Measurements from ENCODE around the gene ADAMTS18.

Gene ADAMTS18

DNA sequence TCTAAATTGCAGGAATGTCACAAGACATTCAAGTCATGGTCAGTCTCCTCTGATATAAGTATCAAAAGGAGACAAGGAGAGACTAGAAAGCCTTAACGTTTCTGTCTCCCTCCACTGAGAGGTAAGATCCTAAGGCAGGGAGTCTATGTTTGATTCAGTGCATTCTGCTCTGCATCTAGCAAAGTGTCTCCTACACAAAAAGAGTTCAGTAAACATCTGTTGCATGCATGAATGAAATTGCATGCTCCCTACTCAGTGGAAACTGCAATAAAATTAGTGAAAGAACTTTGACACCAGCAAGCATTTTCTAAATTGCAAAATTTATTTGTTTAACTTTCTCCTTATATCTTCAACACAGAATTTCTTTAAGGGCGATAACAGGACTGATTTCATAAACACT, 111.1 kb downstream of the ADAMTS18 start:
- Histone ChIP-seq H3K36me3 (ENCODE audit: insufficient read depth, low read length) (no peaks in the 10 kb centered on the region), H3K4me3 (ENCODE audit: low read depth in 1 of 2, low read length in 2 of 2) (no peak overlapping the region), H3K4me1 (ENCODE audit: insufficient read depth, low read length) (peaks cover 4% of the 10 kb centered on the region), H3K27me3 (ENCODE audit: control insufficient read depth in 1 of 2, insufficient read depth in 2 of 2, low read length in 2 of 2) (no peaks in the 10 kb centered on the region), H3K27ac (ENCODE audit: low read depth, low read length) (no peak overlapping the region), H3K9ac (ENCODE audit: low read length) (no peak overlapping the region), H3K9me3 (ENCODE audit: low read length) (no peaks in the 10 kb centered on the region)

DNA sequence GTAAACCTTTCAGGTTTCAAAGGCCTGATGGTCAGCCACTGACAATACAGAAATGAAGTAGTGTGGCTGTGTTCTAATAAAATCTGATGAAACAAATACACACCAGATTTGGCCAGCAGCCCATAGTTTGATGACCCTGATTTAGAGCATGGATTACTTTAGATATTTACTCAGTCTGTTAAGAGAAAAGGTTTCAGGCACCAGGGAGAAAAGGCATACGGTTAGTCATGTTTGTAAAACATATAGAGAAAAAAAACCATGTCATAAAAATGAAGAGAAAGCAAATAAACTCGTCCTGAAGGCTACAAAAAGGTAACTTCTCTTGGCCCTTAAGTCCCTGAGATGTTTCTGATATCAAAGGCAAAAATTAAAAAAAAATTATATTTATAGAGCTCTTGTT, 112.1 kb downstream of the ADAMTS18 start:
- Histone ChIP-seq H3K4me3 (ENCODE audit: low read depth in 1 of 2, low read length in 2 of 2) (no peak overlapping the region), H3K36me3 (ENCODE audit: insufficient read depth, low read length) (no peaks in the 10 kb centered on the region), H3K4me1 (ENCODE audit: insufficient read depth, low read length) (no peaks in the 10 kb centered on the region), H3K9ac (ENCODE audit: low read length) (no peak overlapping the region), H3K9me3 (ENCODE audit: low read length) (no peaks in the 10 kb centered on the region), H3K27ac (ENCODE audit: low read depth, low read length) (no peak overlapping the region), H3K27me3 (ENCODE audit: control insufficient read depth in 1 of 2, insufficient read depth in 2 of 2, low read length in 2 of 2) (no peaks in the 10 kb centered on the region)

DNA sequence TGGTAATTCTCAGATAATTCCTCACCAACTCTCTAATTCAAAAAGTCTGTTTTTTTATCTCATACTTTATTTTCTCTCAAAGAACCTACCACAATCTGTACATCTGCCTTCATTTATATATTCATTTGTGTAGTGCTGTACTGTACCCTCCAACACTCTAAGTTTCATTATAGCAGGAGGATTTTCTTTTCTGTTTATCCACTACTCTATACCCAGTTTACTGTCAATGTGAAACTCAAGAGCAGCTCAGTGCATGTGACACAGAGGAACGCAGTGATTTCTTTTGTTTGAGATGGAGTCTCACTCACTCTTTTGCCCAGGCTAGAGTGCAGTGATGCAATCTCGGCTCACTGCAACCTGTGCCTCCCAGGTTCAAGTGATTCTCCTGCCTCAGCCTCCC, 117.8 kb downstream of the ADAMTS18 start:
- no peaks in the 10 kb centered on the region for H3K36me3 ChIP-seq (ENCODE audit: insufficient read depth, low read length)
- H3K9ac ChIP-seq (ENCODE audit: low read length), result no peak overlapping the region
- no peak overlapping the region for H3K27ac ChIP-seq (ENCODE audit: low read depth, low read length)
- no peaks in the 10 kb centered on the region for H3K4me1 ChIP-seq (ENCODE audit: insufficient read depth, low read length)
- H3K4me3 ChIP-seq (ENCODE audit: low read depth in 1 of 2, low read length in 2 of 2), result no peak overlapping the region
- no peaks in the 10 kb centered on the region for H3K27me3 ChIP-seq (ENCODE audit: control insufficient read depth in 1 of 2, insufficient read depth in 2 of 2, low read length in 2 of 2)
- H3K9me3 ChIP-seq (ENCODE audit: low read length), result no peaks in the 10 kb centered on the region

DNA sequence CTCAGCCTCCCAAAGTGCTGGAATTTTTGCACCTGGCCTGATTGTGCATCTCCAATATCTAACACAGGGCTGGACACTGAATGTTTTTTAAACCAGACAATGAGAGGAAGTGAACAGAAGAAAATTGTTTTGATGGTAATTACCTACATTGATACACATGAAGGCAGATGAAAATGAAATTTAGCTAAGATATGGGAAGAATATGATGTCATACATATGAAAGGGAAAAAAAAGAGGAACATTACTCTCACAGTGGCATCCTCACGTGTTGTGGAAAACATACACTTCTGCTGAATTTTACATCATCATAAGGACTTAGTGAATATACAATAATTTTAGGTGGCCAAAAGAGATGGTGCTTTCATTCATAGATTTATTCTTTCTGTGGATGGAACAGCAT, 124.0 kb downstream of the ADAMTS18 start:
- H3K36me3 ChIP-seq (ENCODE audit: insufficient read depth, low read length), result no peaks in the 10 kb centered on the region
- no peak overlapping the region for H3K9ac ChIP-seq (ENCODE audit: low read length)
- no peaks in the 10 kb centered on the region for H3K9me3 ChIP-seq (ENCODE audit: low read length)
- H3K27me3 ChIP-seq (ENCODE audit: control insufficient read depth in 1 of 2, insufficient read depth in 2 of 2, low read length in 2 of 2), result no peaks in the 10 kb centered on the region
- no peak overlapping the region for H3K27ac ChIP-seq (ENCODE audit: low read depth, low read length)
- no peak overlapping the region for H3K4me3 ChIP-seq (ENCODE audit: low read depth in 1 of 2, low read length in 2 of 2)
- H3K4me1 ChIP-seq (ENCODE audit: insufficient read depth, low read length), result no peaks in the 10 kb centered on the region

DNA sequence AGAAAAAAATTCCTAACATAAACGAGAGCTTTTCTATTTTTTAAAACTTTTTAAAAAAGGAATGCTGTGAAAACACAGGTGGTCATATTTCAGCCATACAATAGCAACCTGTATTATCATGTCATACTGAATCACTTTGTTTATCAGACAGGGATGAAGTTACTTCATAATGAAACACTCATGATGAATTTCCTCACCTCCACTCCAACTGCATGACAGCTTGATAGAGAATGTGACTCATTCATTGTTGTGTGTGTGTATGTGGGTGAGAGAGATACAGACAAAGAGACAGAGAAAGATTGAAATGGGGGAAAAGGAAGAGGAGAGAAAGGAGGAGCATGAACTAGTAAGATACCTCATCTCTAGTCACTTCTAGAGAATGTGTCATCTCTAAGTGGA, 126.7 kb downstream of the ADAMTS18 start:
- H3K27ac ChIP-seq (ENCODE audit: low read depth, low read length), result no peak overlapping the region
- no peaks in the 10 kb centered on the region for H3K27me3 ChIP-seq (ENCODE audit: control insufficient read depth in 1 of 2, insufficient read depth in 2 of 2, low read length in 2 of 2)
- no peaks in the 10 kb centered on the region for H3K9me3 ChIP-seq (ENCODE audit: low read length)

DNA sequence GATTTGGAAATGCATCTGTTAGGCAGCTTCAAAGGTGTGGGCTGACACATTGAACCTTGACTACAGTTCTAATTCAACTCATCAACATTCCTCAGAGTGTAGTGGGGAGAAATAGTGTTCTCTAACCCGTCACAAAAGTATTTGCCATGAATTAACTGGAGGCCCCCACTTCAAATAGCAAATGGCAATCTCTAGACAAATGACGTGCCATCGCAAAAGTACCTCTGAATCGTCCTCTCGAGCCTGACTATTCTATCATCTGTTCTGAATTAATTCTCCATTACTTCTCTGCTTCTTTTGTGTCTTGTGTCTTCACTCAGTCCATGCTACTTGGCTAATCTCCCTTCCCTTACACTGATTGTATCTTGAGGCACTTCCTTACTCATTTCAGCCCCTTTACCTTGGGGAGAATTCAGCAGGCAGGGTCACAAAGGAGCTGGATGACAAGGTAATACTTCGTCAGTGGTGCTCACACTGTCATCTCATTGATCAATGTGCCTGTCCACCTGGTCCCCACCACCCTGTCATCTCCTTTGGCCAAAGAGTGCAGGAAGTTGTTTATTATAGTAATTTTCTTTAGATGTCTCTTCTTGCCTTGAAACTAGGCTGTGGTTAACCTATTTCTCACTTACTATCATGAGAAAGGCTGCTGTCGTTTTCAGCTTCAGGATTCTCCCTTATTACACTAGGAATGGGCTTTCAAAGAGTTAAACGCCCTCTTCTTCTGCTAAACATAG, 127.2 kb downstream of the ADAMTS18 start:
- Histone ChIP-seq H3K4me1 (ENCODE audit: insufficient read depth, low read length) (no peaks in the 10 kb centered on the region), H3K27me3 (ENCODE audit: control insufficient read depth in 1 of 2, insufficient read depth in 2 of 2, low read length in 2 of 2) (no peaks in the 10 kb centered on the region), H3K36me3 (ENCODE audit: insufficient read depth, low read length) (no peaks in the 10 kb centered on the region), H3K9ac (ENCODE audit: low read length) (no peak overlapping the region), H3K4me3 (ENCODE audit: low read depth in 1 of 2, low read length in 2 of 2) (no peak overlapping the region), H3K9me3 (ENCODE audit: low read length) (no peaks in the 10 kb centered on the region), H3K27ac (ENCODE audit: low read depth, low read length) (no peak overlapping the region)

More for the DNA sequence above, 126.7 kb downstream of the ADAMTS18 start:
- Histone ChIP-seq H3K9ac (ENCODE audit: low read length) (no peak overlapping the region), H3K4me1 (ENCODE audit: insufficient read depth, low read length) (no peaks in the 10 kb centered on the region), H3K4me3 (ENCODE audit: low read depth in 1 of 2, low read length in 2 of 2) (no peak overlapping the region), H3K36me3 (ENCODE audit: insufficient read depth, low read length) (no peaks in the 10 kb centered on the region)

DNA sequence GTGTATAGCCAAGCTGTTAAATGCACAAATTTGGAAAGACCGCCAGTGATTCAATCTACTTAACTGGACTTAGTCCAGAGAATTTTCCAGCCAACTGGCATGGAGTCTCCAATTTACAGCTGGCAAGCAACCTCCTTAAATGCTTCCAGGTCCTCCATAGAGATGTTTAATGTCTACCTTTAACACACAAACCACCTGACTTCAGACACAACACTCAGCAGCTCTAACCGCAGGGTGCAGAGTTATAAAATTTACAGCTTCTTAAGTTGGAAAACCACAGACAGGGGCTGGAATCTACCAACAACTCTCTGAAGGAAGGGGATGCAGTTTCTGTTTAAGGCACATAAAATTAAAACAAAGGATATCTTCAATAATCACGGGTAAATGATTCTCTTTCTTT, 128.8 kb downstream of the ADAMTS18 start:
- H3K27me3 ChIP-seq (ENCODE audit: control insufficient read depth in 1 of 2, insufficient read depth in 2 of 2, low read length in 2 of 2), result no peaks in the 10 kb centered on the region

DNA sequence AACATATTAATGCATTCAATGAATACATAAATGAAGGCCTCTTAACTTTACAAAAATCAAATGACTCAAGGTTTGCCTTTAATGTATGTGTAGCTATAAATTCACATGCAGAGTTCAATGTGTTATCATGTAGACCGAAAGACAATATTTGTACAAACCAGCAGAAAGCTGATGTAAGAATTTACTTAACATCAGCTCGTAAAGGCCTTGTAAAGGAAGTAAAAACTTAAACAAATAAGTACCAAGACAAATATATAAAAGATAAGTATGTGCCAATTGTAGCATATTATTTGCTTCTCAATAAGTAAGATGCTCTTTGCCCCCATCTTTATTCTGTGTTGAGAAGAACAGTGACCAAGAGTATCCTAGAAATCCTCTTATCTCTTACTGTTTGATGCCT, 130.0 kb downstream of the ADAMTS18 start:
- H3K9ac ChIP-seq (ENCODE audit: low read length), result no peak overlapping the region
- H3K27me3 ChIP-seq (ENCODE audit: control insufficient read depth in 1 of 2, insufficient read depth in 2 of 2, low read length in 2 of 2), result no peaks in the 10 kb centered on the region
- no peak overlapping the region for H3K4me3 ChIP-seq (ENCODE audit: low read depth in 1 of 2, low read length in 2 of 2)
- H3K27ac ChIP-seq (ENCODE audit: low read depth, low read length), result no peak overlapping the region
- no peaks in the 10 kb centered on the region for H3K4me1 ChIP-seq (ENCODE audit: insufficient read depth, low read length)
- H3K9me3 ChIP-seq (ENCODE audit: low read length), result no peaks in the 10 kb centered on the region
- H3K36me3 ChIP-seq (ENCODE audit: insufficient read depth, low read length), result no peaks in the 10 kb centered on the region

More for the DNA sequence above, 128.8 kb downstream of the ADAMTS18 start:
- H3K4me1 ChIP-seq (ENCODE audit: insufficient read depth, low read length), result no peaks in the 10 kb centered on the region
- H3K27ac ChIP-seq (ENCODE audit: low read depth, low read length), result no peak overlapping the region
- no peak overlapping the region for H3K4me3 ChIP-seq (ENCODE audit: low read depth in 1 of 2, low read length in 2 of 2)
- H3K9me3 ChIP-seq (ENCODE audit: low read length), result no peaks in the 10 kb centered on the region
- no peak overlapping the region for H3K9ac ChIP-seq (ENCODE audit: low read length)
- no peaks in the 10 kb centered on the region for H3K36me3 ChIP-seq (ENCODE audit: insufficient read depth, low read length)

DNA sequence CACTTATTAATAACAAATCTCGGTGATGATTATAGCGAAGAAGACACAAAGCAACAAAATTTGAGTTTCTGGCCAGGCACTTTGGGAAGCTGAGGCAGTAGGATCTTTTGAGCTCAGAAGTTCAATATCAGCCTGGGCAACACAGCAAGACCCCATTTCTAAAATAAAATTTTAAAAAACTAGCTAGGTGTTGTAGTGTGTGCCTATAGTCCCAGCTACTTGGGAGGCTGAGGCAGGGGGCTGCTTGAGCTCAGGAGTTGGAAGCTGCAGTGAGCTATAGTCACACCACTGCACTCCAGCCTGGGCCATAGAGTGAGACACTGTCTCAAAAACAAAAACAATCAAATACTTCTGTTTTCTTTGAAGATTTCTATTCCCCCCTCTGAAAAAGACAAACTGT, 130.7 kb downstream of the ADAMTS18 start:
- Histone ChIP-seq H3K27me3 (ENCODE audit: control insufficient read depth in 1 of 2, insufficient read depth in 2 of 2, low read length in 2 of 2) (no peaks in the 10 kb centered on the region), H3K27ac (ENCODE audit: low read depth, low read length) (no peak overlapping the region), H3K36me3 (ENCODE audit: insufficient read depth, low read length) (no peaks in the 10 kb centered on the region), H3K9ac (ENCODE audit: low read length) (no peak overlapping the region), H3K4me3 (ENCODE audit: low read depth in 1 of 2, low read length in 2 of 2) (no peak overlapping the region), H3K4me1 (ENCODE audit: insufficient read depth, low read length) (no peaks in the 10 kb centered on the region), H3K9me3 (ENCODE audit: low read length) (no peaks in the 10 kb centered on the region)

DNA sequence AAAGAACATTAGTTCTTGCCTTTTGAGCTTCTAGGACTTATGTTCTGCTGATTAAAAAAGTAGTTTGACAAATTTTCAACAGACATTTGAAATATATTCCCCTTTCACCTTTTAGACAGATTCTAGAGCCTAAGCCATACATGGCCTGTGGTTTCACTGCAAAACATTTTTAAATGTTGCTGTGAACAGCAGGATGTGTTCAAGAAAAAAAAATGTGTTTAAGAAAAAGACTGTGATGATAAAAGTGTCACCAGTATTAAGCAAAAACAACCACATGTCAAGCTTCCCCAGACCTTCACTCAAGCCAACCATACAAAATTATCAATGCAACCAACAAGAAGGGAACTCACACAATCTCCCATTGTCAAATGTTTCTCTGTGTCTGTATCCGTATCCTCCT, 132.2 kb downstream of the ADAMTS18 start:
- Histone ChIP-seq H3K4me1 (ENCODE audit: insufficient read depth, low read length) (no peaks in the 10 kb centered on the region), H3K4me3 (ENCODE audit: low read depth in 1 of 2, low read length in 2 of 2) (no peak overlapping the region), H3K27me3 (ENCODE audit: control insufficient read depth in 1 of 2, insufficient read depth in 2 of 2, low read length in 2 of 2) (no peaks in the 10 kb centered on the region), H3K36me3 (ENCODE audit: insufficient read depth, low read length) (no peaks in the 10 kb centered on the region), H3K9me3 (ENCODE audit: low read length) (no peaks in the 10 kb centered on the region), H3K9ac (ENCODE audit: low read length) (no peak overlapping the region), H3K27ac (ENCODE audit: low read depth, low read length) (no peak overlapping the region)

DNA sequence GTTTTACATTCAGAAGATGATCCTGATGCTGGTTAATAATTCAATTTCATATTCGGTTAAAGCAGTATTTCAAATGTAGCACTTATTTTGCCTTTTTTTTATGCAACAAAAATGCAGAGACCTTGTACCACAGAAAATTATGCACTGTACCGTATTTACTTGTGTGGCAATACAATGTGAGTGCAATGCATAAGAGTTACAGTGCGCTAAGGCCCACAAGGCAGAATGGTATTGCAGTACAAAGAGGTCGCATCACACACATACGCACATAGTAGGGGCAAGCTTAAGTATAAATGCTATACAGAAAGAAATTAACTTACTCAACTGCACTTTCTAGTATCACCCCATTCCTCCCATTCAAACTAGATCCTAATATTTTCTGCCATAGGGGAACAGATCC, 132.6 kb downstream of the ADAMTS18 start:
- Histone ChIP-seq H3K4me3 (ENCODE audit: low read depth in 1 of 2, low read length in 2 of 2) (no peak overlapping the region), H3K27ac (ENCODE audit: low read depth, low read length) (no peak overlapping the region), H3K27me3 (ENCODE audit: control insufficient read depth in 1 of 2, insufficient read depth in 2 of 2, low read length in 2 of 2) (no peaks in the 10 kb centered on the region)

DNA sequence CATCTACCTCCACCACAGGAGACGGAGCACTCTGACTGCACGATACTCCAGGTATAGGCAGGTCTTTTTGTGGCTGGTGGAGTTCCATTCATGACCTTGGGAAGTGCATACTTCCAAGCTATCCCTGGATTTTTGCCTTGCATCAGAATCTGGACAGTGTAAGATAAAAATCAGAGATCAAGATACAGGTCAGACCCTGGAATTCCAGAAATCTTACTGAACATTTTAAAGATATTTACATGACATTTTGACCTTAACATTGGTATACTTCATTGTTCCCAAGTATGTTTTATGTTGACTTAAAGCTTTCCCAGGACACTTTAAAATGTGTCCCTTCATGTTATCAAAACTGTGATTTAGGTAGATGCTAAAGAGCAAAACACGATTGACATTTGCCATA, 134.6 kb downstream of the ADAMTS18 start:
- Histone ChIP-seq H3K9me3 (ENCODE audit: low read length) (no peaks in the 10 kb centered on the region), H3K4me1 (ENCODE audit: insufficient read depth, low read length) (no peaks in the 10 kb centered on the region), H3K36me3 (ENCODE audit: insufficient read depth, low read length) (no peaks in the 10 kb centered on the region), H3K9ac (ENCODE audit: low read length) (no peak overlapping the region), H3K4me3 (ENCODE audit: low read depth in 1 of 2, low read length in 2 of 2) (no peak overlapping the region), H3K27me3 (ENCODE audit: control insufficient read depth in 1 of 2, insufficient read depth in 2 of 2, low read length in 2 of 2) (no peaks in the 10 kb centered on the region), H3K27ac (ENCODE audit: low read depth, low read length) (no peak overlapping the region)

More for the DNA sequence above, 132.6 kb downstream of the ADAMTS18 start:
- Histone ChIP-seq H3K4me1 (ENCODE audit: insufficient read depth, low read length) (no peaks in the 10 kb centered on the region), H3K36me3 (ENCODE audit: insufficient read depth, low read length) (no peaks in the 10 kb centered on the region), H3K9me3 (ENCODE audit: low read length) (no peaks in the 10 kb centered on the region), H3K9ac (ENCODE audit: low read length) (no peak overlapping the region)

All from muscle layer of colon (tissue), 2 donors.